GM19463 (cell line): Measurements from ENCODE around the gene DDX11.
"Not testable (repeated sequence)": the region's sequence is repeated elsewhere in the genome, so short reads cannot be mapped to it uniquely, and the experiment has no call there.

ENCODE experiments used
- ATAC-seq: cut with Tn5 transposase; IDR thresholded peaks from one replicate; pipeline ENCODE4 v1.9.1; 2021; ENCODE audit warnings: mild to moderate bottlenecking, moderate library complexity; ENCODE audit not compliant: unreplicated experiment

The DDX11 gene

GRCh38 chr12:31073527-31074332, at the start of gene DDX11:
Gene DDX11 (plus strand): TSS chr12:31073860. CDS start chr12:31078394, 4,534 bp downstream.
- ATAC-seq = peak; percentile 93

GRCh38 chr12:31026202-31026601, 47.5 kb upstream of the DDX11 start:
- no peak for ATAC-seq

GRCh38 chr12:31027006-31027405, 46.7 kb upstream of the DDX11 start:
- not testable (repeated sequence) for ATAC-seq

- ATAC-seq = no peak
These were observed 44.2 kb upstream of the DDX11 start for GRCh38 chr12:31029468-31029867.

- ATAC-seq = no peak
These were observed 43.6 kb upstream of the DDX11 start for GRCh38 chr12:31029916-31030562.

GRCh38 chr12:31031951-31032335, 41.7 kb upstream of the DDX11 start:
- ATAC-seq = no peak

- no peak for ATAC-seq
These were observed 40.5 kb upstream of the DDX11 start for GRCh38 chr12:31033146-31033545.

- ATAC-seq = no peak
These were observed 40.0 kb upstream of the DDX11 start for GRCh38 chr12:31033681-31034080.

GRCh38 chr12:31034372-31034771, 39.3 kb upstream of the DDX11 start:
- no peak for ATAC-seq

- ATAC-seq = no peak
These were observed 38.4 kb upstream of the DDX11 start for GRCh38 chr12:31035226-31035625.

GRCh38 chr12:31035967-31036665, 37.5 kb upstream of the DDX11 start:
- ATAC-seq = no peak

GRCh38 chr12:31037028-31037427, 36.6 kb upstream of the DDX11 start:
- ATAC-seq = no peak

GRCh38 chr12:31037931-31038330, 35.7 kb upstream of the DDX11 start:
- no peak for ATAC-seq

- no peak for ATAC-seq
These were observed 32.6 kb upstream of the DDX11 start for GRCh38 chr12:31041033-31041564.

- not testable (repeated sequence) for ATAC-seq
These were observed 23.5 kb upstream of the DDX11 start for GRCh38 chr12:31050143-31050542.

- not testable (repeated sequence) for ATAC-seq
These were observed 23.1 kb upstream of the DDX11 start for GRCh38 chr12:31050548-31050947.

GRCh38 chr12:31051692-31052091, 22.0 kb upstream of the DDX11 start:
- peak; percentile 74 for ATAC-seq

GRCh38 chr12:31052121-31052520, 21.5 kb upstream of the DDX11 start:
- peak; percentile 5 for ATAC-seq

GRCh38 chr12:31052666-31053439, 20.8 kb upstream of the DDX11 start:
- not testable (repeated sequence) for ATAC-seq

GRCh38 chr12:31053944-31054343, 19.7 kb upstream of the DDX11 start:
- ATAC-seq = not testable (repeated sequence)

- ATAC-seq = no peak
These were observed 16.0 kb upstream of the DDX11 start for GRCh38 chr12:31057671-31058070.
